HK-2 (cell line): ENCODE results near the gene OR8I2.
"Not testable (repeated sequence)": the region's sequence is repeated elsewhere in the genome, so short reads cannot be mapped to it uniquely, and the experiment has no call there.

Experiments used
- DNase-seq: peaks from one replicate; pipeline ENCODE4 v3.0.0-alpha.2; 2018; ENCODE audit not compliant: unreplicated experiment

OR8I2 gene

DNA sequence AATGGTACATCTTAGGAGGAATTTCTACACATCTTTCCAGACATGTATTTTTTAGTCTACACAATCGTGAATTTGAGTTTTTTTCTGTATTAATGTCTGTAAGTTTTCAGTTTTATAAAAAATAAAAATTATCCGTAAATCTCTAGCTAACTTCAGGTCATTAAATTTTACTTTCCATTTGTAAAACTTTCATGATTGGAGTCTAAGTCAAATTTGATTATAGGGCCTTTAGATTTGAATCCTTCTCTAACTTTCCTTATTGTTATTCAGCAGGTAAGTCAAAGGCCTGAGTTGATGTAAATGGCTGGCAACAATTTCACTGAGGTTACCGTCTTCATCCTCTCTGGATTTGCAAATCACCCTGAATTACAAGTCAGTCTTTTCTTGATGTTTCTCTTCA lies at the start of gene OR8I2:
TSS of gene OR8I2 (plus strand) at position 301 of the 400 bp plus-strand sequence. CDS start at position 301, 0 bp downstream.
- no peak for DNase-seq

DNA sequence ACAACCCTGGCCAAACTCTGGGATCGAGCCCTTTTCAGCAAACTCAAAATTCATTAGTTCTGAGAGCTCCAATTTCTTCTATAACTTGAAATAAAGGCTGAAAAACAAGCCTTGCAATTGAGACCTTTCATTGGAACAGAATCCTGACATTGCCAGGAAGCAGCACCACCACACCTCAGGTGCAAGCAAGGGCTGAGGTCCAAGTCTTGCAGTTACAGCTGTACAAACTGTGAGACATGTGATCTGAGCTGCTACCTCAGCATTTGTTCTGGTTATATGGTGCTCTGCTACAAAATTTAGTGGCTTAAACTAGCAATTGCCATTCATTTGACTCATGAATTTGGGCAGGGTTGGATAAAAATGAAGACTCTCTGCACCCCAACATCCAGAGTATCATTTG lies 47.6 kb upstream of the OR8I2 start:
- no peak for DNase-seq

DNA sequence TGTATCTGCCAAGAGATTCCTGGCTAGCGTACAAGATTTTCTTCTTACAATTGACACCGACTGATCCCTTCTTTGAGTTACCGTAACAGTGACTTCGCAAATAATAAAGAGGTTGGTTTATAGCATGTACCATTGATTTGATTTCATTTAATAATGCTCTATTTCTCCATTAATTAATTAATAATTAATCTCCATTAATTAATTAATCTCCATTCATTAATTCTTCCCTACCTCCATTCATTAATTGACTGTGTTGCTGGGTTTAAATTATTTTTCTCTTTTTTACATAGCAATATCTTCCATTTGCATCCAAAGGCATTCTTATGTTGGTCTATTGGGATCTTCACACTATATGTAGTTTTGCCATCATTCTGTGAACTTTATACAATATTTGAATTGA lies 44.6 kb upstream of the OR8I2 start:
- DNase-seq: no peak

DNA sequence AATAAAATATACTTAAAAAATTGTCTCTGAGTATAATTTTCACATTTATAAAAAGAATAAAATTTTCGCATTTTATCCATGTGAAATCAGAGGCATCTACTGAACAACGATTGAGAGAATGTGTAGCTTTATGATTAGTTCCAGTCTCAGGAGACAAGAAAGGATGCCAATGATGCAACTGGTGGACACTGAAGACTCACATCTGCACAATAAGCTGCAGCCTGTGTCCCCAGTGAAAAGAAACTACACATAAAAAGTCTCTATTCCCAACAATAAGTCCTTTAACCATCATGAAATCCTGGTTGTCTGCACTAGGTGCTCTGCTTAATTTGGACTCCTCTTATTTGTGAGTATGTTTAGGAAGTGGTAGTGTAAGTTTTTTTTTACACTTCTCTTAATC lies 43.6 kb upstream of the OR8I2 start:
- no peak for DNase-seq

DNA sequence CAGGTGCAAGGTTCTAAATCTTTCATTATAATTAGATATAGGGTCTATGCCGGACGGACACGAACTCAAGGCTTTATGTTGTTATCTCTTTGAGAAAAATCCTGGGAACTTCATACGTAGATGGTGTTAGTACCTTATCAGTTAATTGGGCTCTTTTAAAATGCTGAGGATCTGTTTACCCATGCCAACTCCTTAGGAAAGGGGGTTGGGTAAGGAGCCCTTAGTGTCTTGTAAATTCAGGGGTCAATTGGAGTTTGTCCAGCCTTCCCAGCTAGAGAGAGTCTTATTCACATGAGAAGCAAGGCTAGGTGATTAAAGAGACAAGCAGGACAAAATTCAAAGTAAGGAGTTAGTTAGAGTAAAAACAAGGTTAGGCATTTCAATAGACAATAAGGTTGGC lies 36.7 kb upstream of the OR8I2 start:
- DNase-seq: not testable (repeated sequence)

DNA sequence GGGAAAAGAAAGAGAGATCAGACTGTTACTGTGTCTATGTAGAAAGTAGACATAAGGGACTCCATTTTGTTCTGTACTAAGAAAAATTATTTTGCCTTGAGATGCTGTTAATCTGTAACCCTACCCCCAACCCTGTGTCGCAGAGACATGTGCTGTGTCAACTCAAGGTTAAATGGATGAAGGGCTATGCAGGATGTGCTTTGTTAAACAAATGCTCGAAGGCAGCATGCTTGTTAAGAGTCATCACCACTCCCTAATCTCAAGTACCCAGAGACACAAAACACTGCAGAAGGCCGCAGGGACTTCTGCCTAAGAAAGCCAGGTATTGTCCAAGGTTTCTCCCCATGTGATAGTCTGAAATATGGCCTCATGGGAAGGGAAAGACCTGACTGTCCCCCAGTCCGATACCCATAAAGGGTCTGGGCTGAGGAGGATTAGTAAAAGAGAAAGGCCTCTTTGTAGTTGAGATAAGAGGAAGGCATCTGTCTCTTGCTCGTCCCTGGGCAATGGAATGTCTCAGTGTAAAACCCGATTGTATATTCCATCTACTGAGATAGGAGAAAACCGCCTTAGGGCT lies 35.4 kb upstream of the OR8I2 start:
- DNase-seq: not testable (repeated sequence)

DNA sequence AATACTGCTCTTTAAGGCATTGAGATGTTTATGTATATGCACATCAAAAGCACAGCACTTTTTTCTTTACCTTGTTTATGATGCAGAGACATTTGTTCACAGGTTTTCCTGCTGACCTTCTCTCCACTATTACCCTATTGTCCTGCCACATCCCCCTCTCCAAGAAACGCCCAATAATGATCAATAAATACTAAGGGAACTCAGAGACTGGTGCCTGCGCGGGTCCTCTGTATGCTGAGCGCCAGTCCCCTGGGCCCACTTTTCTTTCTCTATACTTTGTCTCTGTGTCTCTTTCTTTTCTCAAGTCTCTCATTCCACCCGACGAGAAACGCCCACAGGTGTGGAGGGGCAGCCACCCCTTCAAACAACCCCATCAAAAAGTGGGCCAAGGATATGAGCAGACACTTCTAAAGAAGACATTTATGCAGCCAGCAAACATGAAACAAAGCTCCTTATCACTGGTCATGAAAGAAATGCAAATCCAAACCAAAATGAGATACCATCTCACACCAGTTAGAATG lies 34.8 kb upstream of the OR8I2 start:
- not testable (repeated sequence) for DNase-seq

DNA sequence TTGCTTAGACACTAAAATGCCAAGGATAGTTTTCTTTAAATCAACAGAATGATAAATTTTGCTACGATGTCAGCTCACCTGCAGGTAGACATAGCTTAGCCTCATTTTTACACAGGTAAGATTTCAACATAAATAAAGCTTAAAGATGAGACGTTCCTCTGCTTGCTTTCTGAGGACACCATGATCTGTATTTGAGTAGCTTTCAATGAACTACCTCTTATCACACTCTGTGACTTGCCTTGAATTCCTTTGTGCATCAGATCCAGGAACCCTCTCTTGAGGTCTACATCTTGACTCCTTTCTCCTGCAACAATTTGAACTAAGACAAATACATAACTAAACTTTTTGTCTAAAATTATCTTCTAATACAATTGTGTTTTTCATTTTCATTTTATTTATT lies 26.1 kb upstream of the OR8I2 start:
- DNase-seq: no peak

DNA sequence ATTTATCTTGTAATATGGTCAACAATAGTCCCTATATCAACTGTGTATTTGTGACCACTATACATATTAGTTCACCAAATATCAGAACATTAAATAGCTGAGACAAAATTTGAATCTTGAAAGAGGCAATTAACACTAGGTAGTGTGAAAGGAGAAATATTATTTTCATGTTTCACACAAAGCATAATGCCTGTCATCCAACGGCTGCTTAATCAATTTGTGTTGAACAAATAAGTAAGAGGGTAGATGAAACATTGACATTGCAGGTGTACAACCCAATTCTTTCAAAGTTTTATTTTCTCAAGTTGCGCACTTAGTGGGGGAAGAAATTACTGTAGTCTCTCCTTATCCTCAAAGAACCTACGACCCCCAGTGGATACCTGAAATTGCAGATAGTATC lies 3.4 kb upstream of the OR8I2 start:
- DNase-seq: no peak

DNA sequence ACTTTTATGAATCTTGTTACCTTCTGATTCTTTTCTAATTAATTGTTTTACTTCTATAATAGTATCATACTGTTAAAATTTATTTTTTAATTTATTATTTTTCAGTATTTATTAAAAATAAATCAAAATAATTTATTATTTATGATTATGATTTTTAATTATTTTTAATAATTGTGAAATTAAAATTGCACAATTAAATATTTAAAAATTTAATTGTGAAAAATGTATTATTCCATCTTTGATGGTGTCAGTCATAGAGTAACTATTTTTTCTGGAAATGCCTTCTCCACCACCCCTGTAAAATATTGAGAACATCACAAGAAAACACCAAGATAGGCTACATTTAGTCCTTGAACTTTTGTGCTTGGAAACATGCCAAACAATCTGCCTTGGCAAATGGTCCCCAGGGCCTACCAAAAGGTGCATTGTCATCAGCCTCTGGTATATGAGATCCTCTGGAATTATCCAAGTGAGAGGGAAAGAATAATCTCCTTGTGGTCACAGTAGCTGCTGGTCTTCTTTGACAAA lies 10.2 kb downstream of the OR8I2 start, which contains the start of gene OR8H2:
TSS of gene OR8H2 (plus strand) at position 478 of the 528 bp plus-strand sequence. CDS start 1,356 bp downstream, outside the sequence.
- no peak for DNase-seq

DNA sequence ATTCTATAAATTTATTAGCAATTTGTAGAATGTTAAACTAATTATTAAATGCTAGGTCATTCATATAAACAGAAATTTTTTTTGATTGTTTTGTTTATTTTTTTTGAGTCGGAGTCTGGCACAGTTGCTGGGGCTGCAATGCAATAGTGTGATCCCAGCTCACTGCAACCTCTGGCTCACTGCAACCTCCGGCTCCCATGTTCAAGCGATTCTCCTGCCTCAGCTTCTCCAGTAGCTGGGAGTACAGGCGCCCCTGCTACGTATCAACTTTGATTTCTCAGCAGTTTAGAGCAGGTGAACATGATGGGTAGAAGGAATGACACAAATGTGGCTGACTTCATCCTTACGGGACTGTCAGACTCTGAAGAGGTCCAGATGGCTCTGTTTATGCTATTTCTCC lies 29.0 kb downstream of the OR8I2 start, which contains the start of gene OR8H3:
TSS of gene OR8H3 (plus strand) at position 301 of the 400 bp plus-strand sequence. CDS start at position 301, 0 bp downstream.
- no peak for DNase-seq

DNA sequence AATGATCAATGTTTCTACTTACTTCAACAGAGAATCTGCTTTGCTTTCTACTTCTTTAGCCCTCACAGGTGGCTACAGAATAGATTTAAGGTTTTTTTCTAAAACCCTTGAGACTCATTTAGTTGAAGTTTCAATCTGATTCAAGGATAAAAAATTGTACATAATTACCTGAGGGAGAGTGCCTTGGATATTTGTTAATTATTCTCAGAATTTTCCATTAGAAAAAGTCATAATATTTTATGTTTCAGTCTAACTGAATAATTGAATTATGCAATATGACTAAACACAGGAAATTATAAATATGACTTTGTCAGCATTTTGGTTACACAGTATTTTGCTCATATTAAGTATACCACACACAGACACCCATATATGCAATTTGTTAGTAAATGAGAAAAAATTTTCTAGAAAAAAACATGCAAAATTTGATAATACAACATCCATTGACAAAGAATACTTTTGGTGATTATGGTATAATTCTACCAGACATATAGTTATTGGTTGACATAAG lies 47.1 kb downstream of the OR8I2 start, which contains the start of gene OR8J3:
TSS of gene OR8J3 (minus strand) at position 51 of the 511 bp plus-strand sequence. CDS start 2,483 bp downstream, outside the sequence.
- no peak for DNase-seq

DNA sequence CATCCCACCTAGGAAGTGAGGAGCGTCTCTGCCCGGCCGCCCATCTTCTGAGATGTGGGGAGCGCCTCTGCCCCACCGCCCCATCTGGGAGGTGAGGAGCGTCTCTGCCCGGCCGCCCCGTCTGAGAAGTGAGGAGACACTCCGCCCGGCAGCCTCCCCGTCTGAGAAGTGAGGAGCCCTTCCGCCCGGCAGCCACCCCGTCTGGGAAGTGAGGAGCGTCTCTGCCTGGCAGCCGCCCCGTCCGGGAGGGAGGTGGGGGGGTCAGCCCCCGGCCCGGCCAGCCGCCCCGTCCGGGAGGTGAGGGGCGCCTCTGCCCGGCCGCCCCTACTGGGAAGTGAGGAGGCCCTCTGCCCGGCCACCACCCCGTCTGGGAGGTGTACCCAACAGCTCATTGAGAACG lies 50.6 kb downstream of the OR8I2 start:
- not testable (repeated sequence) for DNase-seq
